C1 segment of cervical spinal cord (tissue), 14 donors: ENCODE results near the gene TTL.
"Not testable (repeated sequence)": the region's sequence is repeated elsewhere in the genome, so short reads cannot be mapped to it uniquely, and the experiment has no call there.

Source experiments
- DNase-seq, 14 donors: peaks; one replicate each; lab custom pipeline; 2025; lab: John Stamatoyannopoulos, UW

TTL gene

DNA sequence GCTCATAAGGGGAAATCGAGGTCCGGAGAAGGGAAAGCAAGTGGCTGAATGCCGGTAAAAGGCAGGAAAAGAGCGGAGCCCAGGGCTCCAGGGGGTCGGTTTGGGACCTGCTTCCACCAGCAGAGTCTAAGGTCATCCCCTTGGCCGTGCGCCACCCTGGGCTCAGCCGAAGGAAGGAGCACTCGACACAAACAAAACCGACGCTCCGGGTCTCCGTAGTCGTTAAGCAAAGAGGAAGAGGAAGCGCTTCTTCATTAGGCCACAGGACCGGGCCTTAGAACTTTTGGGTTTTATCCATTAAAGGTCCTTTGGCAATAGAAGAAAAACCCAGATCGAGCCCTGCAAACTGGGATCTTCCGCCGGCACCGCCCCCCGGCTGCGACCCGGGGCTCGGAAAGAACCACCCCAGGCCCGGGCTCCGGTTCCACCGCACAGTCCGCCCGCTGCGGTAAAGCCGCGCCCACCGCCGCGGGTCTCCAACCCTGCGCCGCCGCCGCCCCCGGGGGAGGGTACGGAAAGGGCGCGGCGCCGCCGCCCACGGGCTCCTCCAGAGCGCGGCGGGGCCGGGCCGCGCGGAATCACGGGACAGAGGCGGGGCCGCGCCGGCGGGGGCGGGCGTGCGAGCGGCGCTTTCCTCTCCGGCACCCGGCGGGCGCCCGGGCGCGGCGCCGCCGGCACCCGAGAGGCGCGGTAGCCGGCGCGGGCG, at the start of gene TTL:
TTL (plus strand) TSS at position 629 of the 706 bp plus-strand sequence. CDS start 189 bp downstream, outside the sequence.
- peak in 13 of 14 donors; percentile 37 to 88 (median 74) for DNase-seq

DNA sequence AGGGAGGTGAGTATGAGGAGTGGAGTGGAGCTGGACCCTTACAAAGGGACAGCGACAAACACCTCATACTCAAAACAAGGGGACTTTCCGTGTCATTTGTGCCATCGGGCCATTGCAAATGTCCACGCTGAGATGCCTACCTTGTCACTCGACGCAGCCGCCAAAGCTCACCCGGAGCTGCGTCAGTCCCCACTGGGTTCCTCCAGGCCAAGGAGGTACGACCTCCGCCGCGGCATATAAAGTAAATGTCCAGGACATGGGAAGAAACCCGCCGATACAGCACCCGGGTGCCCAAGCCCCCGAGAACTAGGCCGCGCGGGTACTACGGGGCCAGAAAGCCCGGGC, 49.6 kb upstream of the TTL start:
- DNase-seq, result not testable (repeated sequence)

DNA sequence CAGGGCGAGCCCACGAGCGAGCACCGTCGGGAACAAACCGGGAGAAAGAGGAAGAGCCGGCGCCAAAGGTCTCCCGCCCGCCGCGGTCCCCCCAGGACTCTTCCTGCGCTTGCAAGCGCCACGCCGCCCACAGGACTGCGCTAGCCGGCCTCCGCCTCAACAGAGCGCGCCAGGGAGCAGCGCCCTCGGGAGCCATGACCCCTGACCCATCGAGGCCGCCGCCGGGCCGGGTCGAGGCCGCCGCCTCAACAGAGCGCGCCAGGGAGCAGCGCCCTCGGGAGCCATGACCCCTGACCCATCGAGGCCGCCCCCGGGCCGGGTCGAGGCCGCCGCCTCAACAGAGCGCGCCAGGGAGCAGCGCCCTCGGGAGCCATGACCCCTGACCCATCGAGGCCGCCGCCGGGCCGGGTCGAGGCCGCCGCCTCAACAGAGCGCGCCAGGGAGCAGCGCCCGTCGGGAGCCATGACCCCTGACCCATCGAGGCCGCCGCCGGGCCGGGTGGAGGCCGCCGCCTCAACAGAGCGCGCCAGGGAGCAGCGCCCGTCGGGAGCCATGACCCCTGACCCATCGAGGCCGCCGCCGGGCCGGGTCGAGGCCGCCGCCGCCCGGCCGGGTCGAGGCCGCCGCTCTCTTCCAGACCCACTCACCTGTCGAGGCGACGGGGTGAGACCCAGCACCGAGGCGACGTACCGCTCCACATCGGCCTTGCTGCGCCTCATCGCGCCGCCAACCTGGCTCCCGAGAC, 49.0 kb upstream of the TTL start:
- DNase-seq, result not testable (repeated sequence)

DNA sequence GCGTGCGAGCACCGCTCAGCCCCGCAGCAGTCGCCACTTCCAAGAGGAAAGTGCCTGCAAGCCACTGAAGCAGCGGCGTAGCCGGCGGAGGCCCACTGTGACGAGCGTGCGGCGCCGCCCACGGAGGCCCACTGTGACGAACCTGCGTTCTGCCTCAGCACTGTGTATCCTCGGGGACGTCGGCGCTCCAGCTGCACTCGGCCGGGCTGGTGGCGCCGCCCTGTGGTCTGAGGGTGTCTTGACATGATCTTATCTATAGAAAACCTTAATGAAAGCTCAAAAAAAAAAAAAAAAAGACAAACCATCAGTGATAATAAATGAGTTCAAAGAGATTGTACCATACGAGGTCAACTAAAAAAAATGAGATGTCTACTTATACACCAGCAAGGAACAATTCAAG, 48.5 kb upstream of the TTL start, which contains the start of gene RGPD8:
RGPD8 (minus strand) TSS at position 166 of the 400 bp plus-strand sequence. CDS start 192 bp downstream, outside the sequence.
- DNase-seq, result not testable (repeated sequence)

DNA sequence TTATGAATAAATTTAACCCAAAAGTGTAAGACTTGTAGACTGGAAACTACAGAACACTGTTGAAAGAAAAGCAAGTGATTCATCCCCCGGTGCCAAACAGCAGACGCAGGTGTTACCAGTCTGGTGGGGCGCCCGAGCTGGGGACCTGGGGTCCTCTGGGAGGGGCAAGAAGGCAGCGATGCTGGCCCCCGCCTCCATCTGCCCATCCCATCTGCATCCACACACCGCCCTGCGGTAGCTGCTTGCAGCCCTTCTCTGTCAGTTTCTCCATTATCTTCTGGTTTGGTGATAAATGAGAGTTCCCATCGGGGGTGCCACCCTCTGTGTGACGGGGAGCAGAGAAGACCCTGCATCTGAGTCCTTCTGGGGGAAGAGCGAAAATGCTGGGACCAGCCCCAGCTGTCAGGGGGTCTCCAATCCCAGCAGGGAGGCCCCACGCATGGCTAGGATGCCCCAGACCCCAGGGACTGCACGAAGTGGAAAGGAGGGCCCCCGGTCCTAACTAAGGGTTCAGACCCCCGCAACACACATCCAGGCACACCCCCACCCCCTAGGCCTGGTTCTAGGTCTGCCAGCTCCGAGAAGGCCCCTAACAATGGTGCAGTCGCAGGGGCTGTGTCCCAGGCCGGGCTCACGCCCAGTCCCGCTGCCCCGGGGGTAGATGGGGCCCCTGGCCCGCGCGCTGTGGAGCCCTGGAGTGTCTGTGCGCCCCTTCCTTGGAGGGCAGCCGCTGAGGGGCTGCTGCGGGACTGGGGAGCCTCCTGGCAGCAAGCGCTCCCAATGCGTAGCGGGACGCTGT, 47.8 kb upstream of the TTL start:
- no peak for DNase-seq

DNA sequence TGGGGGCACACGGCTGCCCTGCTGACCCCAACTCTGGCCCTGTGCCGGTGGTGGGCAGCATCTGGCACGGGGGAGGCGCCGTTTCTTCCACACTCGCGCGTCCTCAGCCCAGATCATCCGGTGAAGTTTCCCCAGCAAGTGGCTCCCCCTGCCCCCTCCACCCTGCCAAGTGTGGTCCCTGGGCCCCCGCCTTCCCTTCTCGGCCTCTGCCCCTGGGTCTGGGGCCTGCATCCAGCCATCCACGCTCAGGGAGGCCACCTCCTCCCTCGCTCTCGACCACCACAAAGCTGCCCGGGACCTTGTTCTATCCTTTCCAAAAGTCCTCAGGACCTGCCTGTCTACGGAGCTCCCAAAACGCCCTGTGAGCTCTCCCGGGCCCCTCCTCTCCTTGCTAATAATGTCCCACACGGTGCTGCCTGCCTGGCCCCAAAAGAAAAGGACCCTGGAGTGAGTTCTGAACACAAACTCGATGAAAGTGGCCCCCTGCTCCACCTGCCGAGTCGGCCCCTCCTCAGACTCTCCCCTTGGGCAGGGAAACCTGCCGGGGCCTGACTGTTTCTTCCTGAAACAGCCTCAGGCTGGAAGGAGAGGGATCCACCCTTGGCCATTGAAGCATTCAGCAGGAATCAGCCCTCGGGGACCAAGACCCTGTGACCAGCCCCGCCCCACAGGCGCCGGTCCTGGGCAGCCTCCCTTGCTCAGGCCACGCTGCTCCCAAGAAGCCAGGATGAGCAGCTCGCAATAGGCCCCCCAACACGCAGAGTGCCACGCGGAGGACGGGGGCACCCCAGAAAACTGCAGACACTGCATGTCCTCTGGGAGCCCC, 46.9 kb upstream of the TTL start:
- not testable (repeated sequence) for DNase-seq

DNA sequence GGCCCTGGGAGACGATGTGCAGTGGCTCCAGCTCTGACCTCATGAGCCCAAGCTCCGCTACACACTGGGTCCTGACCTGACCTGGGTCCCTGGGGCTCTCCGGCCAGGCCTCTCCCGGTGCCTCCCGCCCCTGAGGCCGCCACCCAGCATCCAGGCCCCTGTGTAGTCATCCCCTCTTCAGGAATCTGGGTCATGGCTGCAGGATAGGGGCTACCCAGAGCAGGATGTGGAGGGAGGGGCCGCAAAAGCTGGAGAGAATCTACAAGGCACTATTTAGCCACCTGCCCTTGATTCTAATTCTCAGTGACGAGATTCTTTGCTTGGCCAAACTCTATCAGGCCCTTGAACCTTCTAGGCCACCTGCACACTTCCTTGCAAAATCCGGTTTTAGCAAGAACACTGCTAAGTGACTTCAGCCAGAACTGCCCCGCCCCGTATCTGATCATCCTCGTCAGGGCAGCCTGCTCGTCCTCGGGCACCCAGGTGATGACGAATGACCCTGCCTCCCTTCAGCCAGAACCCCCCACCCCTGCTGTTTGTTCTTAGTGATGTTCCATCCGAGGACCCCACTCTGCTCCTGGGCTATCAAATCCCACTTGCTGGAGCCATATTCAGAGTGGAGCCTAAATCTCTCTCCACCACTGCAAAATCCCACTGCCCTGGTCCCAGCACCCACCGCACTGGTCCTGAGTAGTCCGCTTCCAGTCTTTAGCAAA, 46.1 kb upstream of the TTL start:
- DNase-seq, result not testable (repeated sequence)

DNA sequence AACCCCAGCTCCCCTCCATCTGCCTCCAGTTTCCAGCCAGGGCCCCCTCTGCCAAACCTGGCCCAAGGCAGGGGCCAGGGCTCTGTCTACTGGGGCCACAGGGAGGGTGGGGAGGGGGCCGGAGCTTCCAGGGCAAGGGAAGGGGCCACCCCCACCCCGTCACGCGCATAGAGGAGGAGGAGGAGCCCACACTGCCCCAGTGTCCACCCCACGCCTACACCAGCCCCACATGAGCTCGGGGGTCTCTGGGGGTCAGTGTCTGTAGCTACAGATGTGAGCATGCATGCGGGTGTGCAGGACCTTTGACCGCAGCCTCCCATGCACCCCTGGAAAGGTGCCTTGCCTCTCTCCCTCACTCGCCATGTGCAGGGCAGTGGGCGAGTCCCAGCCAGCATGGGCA, 45.0 kb upstream of the TTL start:
- DNase-seq, result not testable (repeated sequence)

DNA sequence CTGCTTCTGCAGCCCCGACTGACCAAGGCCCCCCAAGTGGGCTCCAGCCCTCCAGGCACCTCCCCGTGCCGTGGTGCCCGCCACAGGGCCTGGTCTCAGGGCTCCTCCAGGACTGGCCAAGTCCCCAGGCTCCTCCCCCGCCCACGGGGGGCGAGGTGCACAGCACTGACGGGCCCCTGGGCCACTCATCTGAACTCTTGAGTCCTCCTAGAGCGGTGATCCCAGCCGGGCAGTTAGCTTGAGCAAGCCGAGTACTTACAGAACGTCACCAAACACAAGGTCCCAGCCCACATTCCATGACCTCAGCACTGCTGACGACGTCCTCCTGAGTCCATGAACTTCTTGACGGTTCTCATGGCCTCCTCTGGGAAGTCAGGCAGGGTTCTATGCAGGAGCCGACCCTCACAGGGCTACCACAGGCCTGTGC, 44.5 kb upstream of the TTL start:
- not testable (repeated sequence) for DNase-seq

DNA sequence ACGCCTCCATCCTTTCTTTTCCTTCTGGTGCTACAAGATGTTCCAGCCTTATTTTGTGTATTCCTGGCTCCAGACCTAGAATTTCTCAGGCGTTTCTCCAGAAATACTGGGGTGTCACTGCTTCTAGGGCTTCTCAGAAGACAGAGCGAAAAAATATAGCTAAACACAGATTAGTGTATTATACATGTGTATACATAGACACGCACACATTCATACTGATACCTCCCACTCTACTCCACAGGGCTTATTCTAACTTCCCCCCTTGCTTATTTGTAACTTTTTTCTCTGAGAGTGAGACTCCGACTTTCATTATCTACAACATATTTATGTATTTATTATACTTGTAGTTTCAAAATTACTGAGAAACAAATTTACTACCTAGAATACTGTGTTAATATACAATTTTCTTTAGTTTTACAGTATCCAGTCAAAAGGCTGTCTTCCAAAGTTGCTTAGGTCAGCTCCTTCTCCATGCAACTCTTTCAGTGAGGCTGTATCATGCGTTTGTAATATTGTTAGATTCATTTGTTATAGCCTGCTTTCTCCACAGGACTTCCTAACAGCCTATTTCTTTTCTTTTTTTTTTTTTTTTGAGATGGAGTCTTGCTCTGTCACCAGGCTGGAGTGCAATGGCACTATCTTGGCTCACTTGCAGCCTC, 43.2 kb upstream of the TTL start:
- DNase-seq, result not testable (repeated sequence)

DNA sequence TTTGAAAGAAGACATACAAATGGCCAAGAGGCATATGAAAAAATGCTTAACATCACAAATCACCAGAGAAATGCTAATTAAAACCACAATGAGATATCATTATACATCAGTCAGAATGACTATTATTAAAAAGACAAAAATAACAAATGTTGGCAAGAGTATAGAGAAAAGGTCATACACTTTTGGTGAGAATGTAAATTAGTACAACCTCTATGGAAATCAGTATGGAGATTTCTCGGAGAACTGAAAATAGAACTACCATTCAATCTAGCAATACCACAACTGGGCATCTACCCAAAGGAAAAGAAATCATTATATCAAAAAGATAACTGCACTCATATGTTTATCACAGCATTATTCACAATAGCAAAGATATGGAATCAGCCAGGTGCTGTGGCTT, 37.7 kb upstream of the TTL start:
- DNase-seq, result not testable (repeated sequence)

DNA sequence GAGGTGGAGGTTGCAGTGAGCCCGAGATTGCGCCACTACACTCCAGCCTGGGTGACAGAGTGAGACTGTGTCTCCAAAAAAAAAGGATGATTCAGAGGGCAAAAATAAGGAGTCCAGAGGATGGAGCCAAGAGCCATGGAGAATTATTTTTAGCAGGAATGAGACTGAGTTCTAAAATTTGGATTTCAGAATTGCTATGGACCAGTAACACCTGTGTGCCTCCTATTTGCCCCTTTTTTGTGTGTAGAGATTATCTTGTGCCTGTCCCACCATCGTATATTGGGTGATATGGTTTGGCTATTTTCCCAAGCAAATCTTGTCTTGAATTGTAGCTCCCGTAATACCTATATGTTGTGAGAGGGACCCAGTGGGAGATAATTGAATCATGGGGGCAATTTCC, 32.1 kb upstream of the TTL start:
- no peak for DNase-seq

DNA sequence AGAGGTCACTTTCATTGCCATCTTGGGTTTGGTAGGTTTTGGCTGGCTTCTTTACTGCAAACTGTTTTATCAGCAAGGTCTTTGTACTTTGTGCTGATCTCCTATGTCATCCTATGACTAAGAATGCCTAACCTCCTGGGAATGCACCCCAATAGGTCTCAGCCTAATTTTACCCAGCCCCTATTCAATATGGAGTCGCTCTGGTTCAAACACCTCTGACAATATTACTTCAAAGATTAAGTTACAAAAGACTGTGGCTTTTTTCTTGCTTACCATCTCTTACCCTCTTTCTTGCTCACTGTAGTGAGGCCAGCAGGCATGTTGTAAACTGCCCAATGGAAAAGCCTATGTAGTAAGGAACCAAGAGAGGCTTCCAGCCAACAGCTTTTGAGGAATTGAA, 30.6 kb upstream of the TTL start:
- DNase-seq, result no peak

DNA sequence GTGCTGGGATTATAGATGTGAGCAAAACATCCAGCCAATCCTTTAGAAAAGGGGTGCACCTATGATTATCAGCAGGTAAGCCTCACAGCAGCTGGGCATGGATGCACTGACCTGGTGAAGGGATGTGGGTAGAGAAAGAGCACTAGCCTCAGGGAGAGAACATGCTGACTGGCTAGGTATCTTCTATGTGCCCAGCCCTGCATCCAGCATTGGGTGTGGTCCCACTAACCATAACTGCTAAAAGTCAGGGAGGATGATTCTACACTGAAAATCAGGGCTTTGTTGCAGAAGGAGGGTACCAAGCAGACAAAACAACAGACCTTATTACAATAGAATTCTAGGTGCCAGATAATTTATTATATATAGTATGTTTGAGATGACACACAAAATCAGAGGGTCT, 27.4 kb upstream of the TTL start:
- no peak for DNase-seq

DNA sequence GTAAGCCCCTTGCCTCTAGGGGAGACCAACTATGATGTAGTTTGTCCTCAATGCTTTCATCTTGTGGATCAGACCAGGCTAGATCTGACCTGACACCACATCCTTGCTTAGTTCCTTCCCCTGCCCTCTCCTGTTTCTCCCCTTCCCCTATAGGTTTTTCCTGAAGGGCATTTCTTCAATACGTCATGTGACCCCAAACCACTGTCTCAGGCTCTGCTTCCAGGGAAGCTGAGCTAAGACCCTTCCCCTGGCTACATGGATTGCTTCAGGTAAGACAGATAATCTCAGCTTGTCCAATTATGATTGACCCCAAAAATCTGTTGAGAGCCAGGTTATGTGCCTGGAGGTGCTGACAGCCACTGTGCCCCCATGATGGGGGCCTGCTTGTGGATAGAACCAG, 22.6 kb upstream of the TTL start:
- DNase-seq, result no peak

DNA sequence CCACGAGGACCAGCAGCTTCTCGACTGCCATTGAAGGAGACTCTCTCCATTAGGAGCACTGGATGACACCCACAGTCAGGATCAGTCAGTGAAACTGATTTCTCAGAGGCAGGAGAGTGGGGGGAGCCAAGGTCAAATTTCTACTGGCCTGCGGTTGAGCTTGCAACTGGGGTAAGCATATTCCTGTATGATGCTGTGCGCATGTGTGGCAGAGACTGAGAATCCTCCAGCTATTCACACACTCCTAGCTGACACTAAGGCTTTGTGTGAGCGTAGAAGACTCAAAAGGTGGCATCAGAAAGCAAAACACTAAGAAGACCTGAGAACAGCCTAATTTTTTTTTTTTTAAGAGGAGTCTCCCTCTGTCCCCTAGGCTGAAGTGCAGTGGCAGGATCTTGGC, 19.8 kb upstream of the TTL start:
- no peak for DNase-seq

DNA sequence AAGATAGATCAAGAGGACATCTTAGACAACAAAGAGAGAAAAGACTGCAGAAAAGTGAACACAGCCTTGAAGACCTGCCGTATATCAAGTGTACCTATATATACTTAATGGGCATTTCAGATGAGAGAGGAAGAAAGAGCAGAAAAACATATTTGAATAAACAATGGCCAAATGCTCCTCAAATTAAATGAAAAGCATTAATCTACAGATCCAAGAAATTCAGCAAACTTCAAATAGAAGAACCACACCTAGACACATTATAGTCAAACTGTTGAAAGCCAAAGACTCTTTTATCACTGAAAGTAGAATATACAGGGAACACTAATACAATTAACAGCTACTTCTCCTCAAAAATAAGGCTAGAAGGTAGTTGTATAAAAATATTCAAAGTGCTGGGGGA, 18.7 kb upstream of the TTL start:
- DNase-seq, result no peak

DNA sequence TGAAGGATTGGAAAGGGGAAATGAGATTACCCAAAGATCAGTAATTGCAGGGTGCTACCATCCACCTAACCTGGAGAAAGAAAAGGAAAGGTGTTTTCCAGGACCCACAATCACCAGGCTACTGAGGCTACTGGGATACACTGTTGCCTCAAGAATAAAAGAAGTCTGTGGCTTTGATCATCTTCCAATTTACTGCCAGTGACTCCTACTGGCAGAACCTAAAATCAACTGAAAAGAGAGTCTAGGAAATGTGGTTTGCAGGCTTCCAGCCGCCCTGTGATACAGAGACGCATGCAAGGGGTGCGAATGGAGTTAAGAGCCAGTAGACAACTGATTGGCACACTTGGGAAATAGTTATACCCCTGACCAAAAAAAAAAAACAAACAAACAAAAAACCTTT, 16.6 kb upstream of the TTL start:
- no peak for DNase-seq

DNA sequence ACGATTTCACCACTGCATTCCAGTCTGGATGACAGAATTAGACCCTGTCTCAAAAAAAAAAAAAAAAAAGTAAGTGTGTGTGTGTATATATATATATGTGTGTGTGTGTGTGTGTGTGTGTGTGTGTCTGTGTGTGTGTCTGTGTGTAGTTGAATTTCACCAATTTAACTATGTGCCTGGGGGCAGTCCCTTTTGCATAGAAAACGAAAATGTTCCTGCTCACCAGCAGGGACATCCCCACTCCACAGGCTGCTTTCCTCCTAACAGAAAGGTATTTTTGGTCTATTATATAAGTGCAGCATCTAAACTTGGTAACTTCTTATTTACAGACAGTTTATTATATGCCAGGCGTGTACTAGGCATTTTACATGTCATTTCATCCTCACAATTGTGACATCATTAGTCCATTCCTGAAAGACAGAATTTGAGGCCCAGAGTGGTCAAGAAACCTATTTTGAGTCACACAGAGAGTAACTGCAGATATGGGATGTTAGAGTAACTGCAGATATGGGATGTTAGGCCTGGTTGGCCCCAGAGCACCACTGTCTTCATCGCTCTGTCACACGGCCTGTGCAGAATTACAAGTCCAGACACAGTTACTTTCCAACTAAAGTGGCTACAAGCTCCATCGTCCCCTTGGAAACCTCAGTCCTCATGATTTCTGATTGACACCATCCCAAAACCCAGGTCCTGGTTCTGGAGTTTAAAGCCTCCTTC, 9.3 kb upstream of the TTL start:
- DNase-seq, result no peak
